Psoas muscle (tissue), 8 donors: ENCODE results near the gene PXMP2. TPM values are rescaled to one million over a fixed set of nuclear protein-coding genes. Genes with fewer than 3 reads are reported as not detected.
"Not testable (repeated sequence)": the region's sequence is repeated elsewhere in the genome, so short reads cannot be mapped to it uniquely, and the experiment has no call there.

Experiments used
- ATAC-seq, 4 donors: fragments of 200-7000 bp; cut with Tn5 transposase; one replicate each; pipeline ENCODE4 v1.9.1; 2020; ENCODE audit warnings: moderate library complexity in 3 of 4, mild to moderate bottlenecking in 2 of 4
- DNase-seq, 2 donors: peaks; one replicate each; pipeline ENCODE4 v3.0.0-alpha.2; 2020
- H3K27ac ChIP-seq: fragments of 200-600 bp; one replicate; pipeline ENCODE4 v1.8.0; 2022
- H3K27me3 ChIP-seq, 3 donors: fragments of 200-600 bp in 1 of 3; one replicate each; pipeline versions ENCODE4 v1.6.1 to v1.8.0; 2013 to 2022; ENCODE audit warnings: low read length in 2 of 3, mild to moderate bottlenecking in 2 of 3, moderate library complexity in 1 of 3; ENCODE audit not compliant: insufficient read depth in 3 of 3
- H3K36me3 ChIP-seq, 2 donors: fragments of 200-600 bp in 1 of 2; one replicate each; pipeline versions ENCODE4 v1.6.1 to v1.8.0; 2013 to 2022; ENCODE audit warnings: low read depth in 1 of 2, mild to moderate bottlenecking in 1 of 2, moderate library complexity in 1 of 2; ENCODE audit not compliant: insufficient read depth in 1 of 2
- H3K4me1 ChIP-seq: fragments of 200-600 bp; one replicate; pipeline ENCODE4 v1.8.0; 2022
- H3K4me3 ChIP-seq: fragments of 200-600 bp; one replicate; pipeline ENCODE4 v1.8.0; 2022; ENCODE audit warnings: mild to moderate bottlenecking
- H3K9me3 ChIP-seq: fragments of 200-600 bp; one replicate; pipeline ENCODE4 v1.8.0; 2022
- WGBS, 3 donors: extraction: QIAGEN DNeasy Blood & Tissue Kit; methylation state at CpG; one replicate each; pipeline versions ENCODE4 v1.1.6 to v1.1.7; 2013; 5-methylcytosine and 5-hydroxymethylcytosine counted together
- intact Hi-C, 2 donors: fragments of 100-400 bp; cut with DNase I; formaldehyde crosslinking; loops; one replicate each; pipeline versions ENCODE4 v1.11.0 to v1.14.2; 2022
- polyA plus RNA-seq, 3 donors: library from polyadenylated mRNA; stranded (reverse); fragments of 200-250 nt; gene quantifications; one replicate each; pipeline ENCODE4 v1.2.3, GENCODE V29; 2013
- total RNA-seq, 4 donors: library from RNA; stranded (reverse); fragmentation: NEBNext Ultra II Directional in 2 of 4; extraction: Animal tissue kit (Norgen Biotek cat#: 25700) in 2 of 4; gene quantifications; one replicate each; pipeline versions ENCODE4 v1.2.1 to v1.2.4, GENCODE V29; 2021 to 2023
- TF ChIP-seq, protein P1 (sequence below): fragments of 200-600 bp; IDR thresholded peaks from one replicate; pipeline ENCODE4 v1.8.0; 2022; ENCODE audit warnings: antibody characterized with exemption
- donor health status: healthy with polysubstance abuse.
- donor health status: DM: no; HTN: no; CAD: no; lungs with moderate emphysema.
- donor health status: Bipolar disorder and iron deficiency.
- donor health status: healthy.
- donor health status: DM: yes; HTN: yes; CAD: no.
- donor health status: DM: no; HTN: no; CAD: no.
- donor health status: DM: no; HTN: no; CAD: no.
- donor health status: DM: yes; HTN: yes; CAD: no.

PXMP2 gene
- total and polyA plus RNA-seq, 7 donors: 13.1 to 36.8 (median 22.4) TPM

DNA sequence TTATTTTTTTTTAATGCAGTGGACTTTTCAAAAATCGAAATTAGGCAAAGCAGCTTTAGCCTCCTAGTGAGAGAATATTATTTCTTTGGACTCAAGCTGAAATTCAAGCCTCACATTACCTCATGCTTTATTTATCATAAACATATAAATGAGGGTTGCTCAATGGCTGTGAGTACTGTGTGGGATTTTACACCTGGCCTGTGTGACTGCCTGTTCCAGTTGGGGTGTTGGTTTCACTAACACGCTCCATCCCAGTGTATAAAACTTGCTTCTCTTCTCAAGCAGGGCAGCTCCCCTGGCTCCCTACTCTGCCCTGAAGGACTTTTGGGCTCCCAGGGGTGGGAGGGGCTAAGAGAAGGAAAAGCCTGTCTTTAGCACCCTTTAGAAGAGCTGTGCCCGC, 59.2 kb downstream of the PXMP2 start:
- TF ChIP-seq, protein P1, sequence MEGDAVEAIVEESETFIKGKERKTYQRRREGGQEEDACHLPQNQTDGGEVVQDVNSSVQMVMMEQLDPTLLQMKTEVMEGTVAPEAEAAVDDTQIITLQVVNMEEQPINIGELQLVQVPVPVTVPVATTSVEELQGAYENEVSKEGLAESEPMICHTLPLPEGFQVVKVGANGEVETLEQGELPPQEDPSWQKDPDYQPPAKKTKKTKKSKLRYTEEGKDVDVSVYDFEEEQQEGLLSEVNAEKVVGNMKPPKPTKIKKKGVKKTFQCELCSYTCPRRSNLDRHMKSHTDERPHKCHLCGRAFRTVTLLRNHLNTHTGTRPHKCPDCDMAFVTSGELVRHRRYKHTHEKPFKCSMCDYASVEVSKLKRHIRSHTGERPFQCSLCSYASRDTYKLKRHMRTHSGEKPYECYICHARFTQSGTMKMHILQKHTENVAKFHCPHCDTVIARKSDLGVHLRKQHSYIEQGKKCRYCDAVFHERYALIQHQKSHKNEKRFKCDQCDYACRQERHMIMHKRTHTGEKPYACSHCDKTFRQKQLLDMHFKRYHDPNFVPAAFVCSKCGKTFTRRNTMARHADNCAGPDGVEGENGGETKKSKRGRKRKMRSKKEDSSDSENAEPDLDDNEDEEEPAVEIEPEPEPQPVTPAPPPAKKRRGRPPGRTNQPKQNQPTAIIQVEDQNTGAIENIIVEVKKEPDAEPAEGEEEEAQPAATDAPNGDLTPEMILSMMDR: no peak
- intact Hi-C loops: no loop called here
- Histone ChIP-seq H3K36me3 (peaks cover 13 to 99% of the 10 kb centered on the region in 2 donors), H3K4me3 (no peak overlapping the region), H3K27ac (no peak overlapping the region), H3K9me3 (no peaks in the 10 kb centered on the region), H3K27me3 (no peaks in the 10 kb centered on the region), H3K4me1 (no peaks in the 10 kb centered on the region)
- no peak for ATAC-seq
- DNase-seq: no peak
- 94 to 99% (median 96%) methylated on average over 3 of the region's 3 CpGs for whole genome bisulfite sequencing, 3 donors

DNA sequence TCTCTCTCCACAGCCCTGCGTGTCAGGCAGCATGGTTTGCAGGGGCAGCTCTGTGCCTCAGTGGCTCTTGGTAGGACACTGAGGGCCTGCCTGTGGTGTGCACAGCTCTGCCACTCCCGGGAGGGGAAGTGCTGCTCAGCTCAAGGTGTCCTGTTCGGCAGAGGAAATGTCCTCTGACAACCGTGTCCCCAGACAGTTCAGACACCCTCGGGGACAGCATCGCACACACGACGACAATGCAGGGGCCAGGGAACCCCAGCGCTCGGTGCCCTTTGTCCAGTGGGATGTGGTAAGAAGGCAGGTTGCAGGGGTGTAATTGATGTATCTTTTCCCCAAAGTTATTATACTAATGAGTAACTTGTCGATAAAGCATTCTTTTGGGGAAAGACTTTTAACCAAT, 60.0 kb downstream of the PXMP2 start:
- TF ChIP-seq, protein P1: no peak
- Histone ChIP-seq H3K27me3 (no peaks in the 10 kb centered on the region), H3K27ac (no peak overlapping the region), H3K9me3 (no peaks in the 10 kb centered on the region), H3K4me3 (no peak overlapping the region), H3K36me3 (peaks cover 11 to 99% of the 10 kb centered on the region in 2 donors), H3K4me1 (no peaks in the 10 kb centered on the region)
- intact Hi-C loops: no loop called here
- DNase-seq: no peak
- WGBS, 3 donors: 85 to 91% (median 91%) methylated on average over 11 of the region's 11 CpGs
- ATAC-seq: no peak

DNA sequence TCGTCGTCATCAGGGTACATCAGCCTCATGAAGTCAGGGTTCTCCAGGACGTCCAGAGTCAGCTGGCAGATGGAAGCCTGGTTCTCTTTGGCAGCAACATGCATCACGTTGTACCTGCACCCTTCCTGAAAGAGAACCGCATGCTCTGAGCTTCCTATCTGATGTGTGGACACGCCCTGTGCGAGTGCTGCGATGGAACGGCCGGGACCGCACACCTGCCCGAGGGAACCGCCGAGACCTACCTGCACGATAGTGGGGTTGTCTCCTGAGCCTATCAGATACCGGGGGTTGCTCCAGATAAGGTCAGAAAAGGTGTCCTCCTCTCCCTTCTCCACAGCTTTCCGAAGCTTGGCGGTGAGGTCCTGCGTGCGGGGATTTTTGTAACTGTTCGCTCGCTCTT, 60.5 kb downstream of the PXMP2 start:
- intact Hi-C loops: no loop called here
- Histone ChIP-seq H3K9me3 (no peaks in the 10 kb centered on the region), H3K27ac (no peak overlapping the region), H3K36me3 (peaks cover 9 to 99% of the 10 kb centered on the region in 2 donors), H3K4me1 (no peaks in the 10 kb centered on the region), H3K27me3 (no peaks in the 10 kb centered on the region), H3K4me3 (no peak overlapping the region)
- ATAC-seq: no peak
- WGBS, 3 donors: 93 to 95% (median 94%) methylated on average over 22 of the region's 22 CpGs
- TF ChIP-seq, protein P1: no peak
- DNase-seq: no peak

DNA sequence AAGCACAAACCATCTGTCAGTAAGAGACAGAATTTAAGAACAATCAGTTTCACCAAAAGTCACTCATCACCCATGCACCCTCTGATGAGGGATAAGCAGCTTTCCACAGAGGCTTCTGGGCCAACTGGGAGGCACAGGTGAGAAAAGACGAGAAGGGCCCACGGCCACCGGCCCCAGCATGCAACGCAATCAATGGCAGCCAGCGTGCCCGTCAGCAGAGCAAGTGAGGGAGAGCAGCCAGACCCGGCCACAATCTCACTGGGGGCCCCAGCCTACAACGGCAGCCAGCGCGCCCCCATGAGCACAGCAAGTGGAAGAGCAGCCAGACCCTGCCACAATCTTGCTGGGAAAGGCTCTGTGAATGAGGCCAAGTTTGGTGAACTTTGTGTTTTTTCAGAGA, 60.9 kb downstream of the PXMP2 start:
- no peaks in the 10 kb centered on the region for H3K4me1 ChIP-seq
- no peaks in the 10 kb centered on the region for H3K27me3 ChIP-seq
- WGBS, 3 donors: 85 to 93% (median 92%) methylated on average over 10 of the region's 10 CpGs
- peaks cover 12 to 99% of the 10 kb centered on the region in 2 donors for H3K36me3 ChIP-seq
- ATAC-seq (no peak), DNase-seq (no peak)
- H3K4me3 ChIP-seq: no peak overlapping the region
- H3K9me3 ChIP-seq: no peaks in the 10 kb centered on the region
- TF ChIP-seq, protein P1: no peak
- no peak overlapping the region for H3K27ac ChIP-seq
- intact Hi-C loops: no loop called here

DNA sequence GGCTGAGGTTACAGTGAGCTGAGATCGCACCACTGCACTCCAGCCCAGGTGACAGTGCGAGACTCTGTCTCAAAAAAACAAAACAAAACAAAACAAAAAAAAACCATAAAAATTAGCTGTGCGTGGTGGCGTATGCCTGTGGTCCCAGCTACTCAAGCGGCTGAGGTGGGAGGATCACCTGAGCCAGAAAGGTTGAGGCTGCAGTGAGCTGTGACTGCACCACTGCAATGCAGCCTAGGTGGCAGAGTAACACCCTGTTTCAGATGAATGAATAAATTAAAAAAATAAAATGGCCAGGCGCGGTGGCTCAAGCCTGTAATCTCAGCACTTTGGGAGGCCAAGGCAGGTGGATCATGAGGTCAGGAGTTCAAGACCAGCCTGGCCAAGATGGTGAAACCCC, 66.3 kb downstream of the PXMP2 start:
- DNase-seq, H3K4me3 ChIP-seq, ATAC-seq, H3K27ac ChIP-seq, H3K27me3 ChIP-seq, intact Hi-C loops, H3K9me3 ChIP-seq, H3K4me1 ChIP-seq: not testable (repeated sequence)
- 92 to 97% (median 96%) methylated on average over 7 of the region's 7 CpGs for WGBS, 3 donors
- peaks cover 3 to 84% of the 10 kb centered on the region in 2 donors for H3K36me3 ChIP-seq
